Esophagus muscularis mucosa (tissue), 4 donors: ENCODE results near the gene RAPGEF2. TPM values are rescaled to one million over a fixed set of nuclear protein-coding genes. Genes with fewer than 3 reads are reported as not detected.
A peak's percentile ranks its signal among the peaks of the same experiment; 100 is the strongest.

Source experiments
- DNase-seq: peaks from one replicate; pipeline ENCODE4 v3.0.0-alpha.2; 2017; ENCODE audit errors: extremely low spot score
- H3K27ac ChIP-seq, 4 donors: fragments of 200-600 bp; sonication (generic); replicated peaks in 1 of 4; 1 replicate in 3 of 4; 2 replicates in 1 of 4; pipeline ENCODE4 v1.5.1; 2016 to 2019; ENCODE audit warnings: mild to moderate bottlenecking in 1 of 4
- H3K27me3 ChIP-seq, 4 donors: fragments of 200-600 bp; sonication (generic); one replicate each; pipeline versions ENCODE4 v1.5.1 to v1.6.0; 2016 to 2019
- H3K36me3 ChIP-seq, 4 donors: fragments of 200-600 bp; sonication (generic); one replicate each; pipeline ENCODE4 v1.5.1; 2016 to 2019
- H3K4me1 ChIP-seq, 4 donors: fragments of 200-600 bp; sonication (generic); one replicate each; pipeline ENCODE4 v1.5.1; 2016 to 2019
- H3K4me3 ChIP-seq, 4 donors: fragments of 200-600 bp; sonication (generic); 1 replicate in 2 of 4; 2 replicates in 2 of 4; pipeline ENCODE4 v1.5.1; 2016 to 2019; ENCODE audit warnings: mild to moderate bottlenecking in 4 of 4, moderate library complexity in 1 of 4
- H3K9me3 ChIP-seq, 4 donors: fragments of 200-600 bp; sonication (generic); 1 replicate in 3 of 4; 2 replicates in 1 of 4; pipeline ENCODE4 v1.5.1; 2016 to 2019
- EP300 ChIP-seq: sonication (generic); formaldehyde crosslinking; IDR thresholded peaks from one replicate; pipeline ENCODE4 v1.6.1; 2017; ENCODE audit warnings: antibody characterized with exemption
- POLR2A ChIP-seq: fragments of 450-650 bp; IDR thresholded peaks from one replicate; pipeline ENCODE4 v1.6.1; 2017; ENCODE audit warnings: antibody characterized with exemption, moderate library complexity, mild to moderate bottlenecking, low read depth
- POLR2AphosphoS5 ChIP-seq, 2 donors: sonication (generic); formaldehyde crosslinking; IDR thresholded peaks; one replicate each; pipeline ENCODE4 v1.6.1; 2017; ENCODE audit warnings: antibody characterized with exemption in 2 of 2
- WGBS: methylation state at CpG from one replicate; pipeline ENCODE4 v1.1.5; 2018; 5-methylcytosine and 5-hydroxymethylcytosine counted together
- intact Hi-C: fragments of 100-400 bp; cut with DNase I; formaldehyde crosslinking; loops from one replicate; pipeline ENCODE4 v1.15.1; 2023
- total RNA-seq, 4 donors: library from RNA; depleted of rRNA; stranded (reverse); fragments of >200 nt; gene quantifications; one replicate each; pipeline versions ENCODE4 v1.1.0 to v1.2.1, GENCODE V29; 2016
- TF ChIP-seq, protein P1 (sequence below), 3 experiments: fragments of 200-600 bp in 2 of 3; fragments of 450-650 bp in 1 of 3; sonication (generic) in 2 of 3; IDR thresholded peaks; one replicate each; pipeline ENCODE4 v1.5.1; 2017 to 2019; ENCODE audit warnings: antibody characterized with exemption in 3 of 3, mild to moderate bottlenecking in 2 of 3, moderate library complexity in 1 of 3

RAPGEF2 gene
- total RNA-seq, 4 donors from 2014 or later, result 55.6 to 61.5 (median 58.4) TPM

DNA sequence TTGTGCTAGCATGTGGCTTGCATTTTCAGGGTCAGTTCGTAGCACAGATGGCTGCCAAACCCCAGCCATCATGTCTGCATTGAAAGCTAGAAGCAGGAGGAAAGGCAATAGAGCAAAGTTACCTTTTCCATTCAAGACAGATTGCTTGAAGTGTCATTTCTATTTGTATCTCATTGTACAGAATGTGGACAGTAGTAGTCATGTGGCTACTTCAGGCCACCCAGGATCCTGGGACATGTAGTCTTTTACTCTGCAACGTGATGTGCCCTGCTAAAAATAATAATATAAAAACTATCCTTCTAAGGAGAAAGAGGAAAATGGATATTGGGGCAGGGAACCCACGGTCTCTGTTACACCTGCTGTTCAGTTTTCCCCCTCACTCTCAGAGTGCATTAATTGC is 118.4 kb downstream of the RAPGEF2 start:
- H3K27ac ChIP-seq, result no peak overlapping the region
- no peaks in the 10 kb centered on the region for H3K9me3 ChIP-seq
- WGBS, result 86% methylated on average over 3 of the region's 3 CpGs
- peaks cover 8 to 30% (median 21%) of the 10 kb centered on the region in 4 donors for H3K4me1 ChIP-seq
- H3K27me3 ChIP-seq, result no peaks in the 10 kb centered on the region
- intact Hi-C loops, result no loop called here
- TF ChIP-seq, protein P1, sequence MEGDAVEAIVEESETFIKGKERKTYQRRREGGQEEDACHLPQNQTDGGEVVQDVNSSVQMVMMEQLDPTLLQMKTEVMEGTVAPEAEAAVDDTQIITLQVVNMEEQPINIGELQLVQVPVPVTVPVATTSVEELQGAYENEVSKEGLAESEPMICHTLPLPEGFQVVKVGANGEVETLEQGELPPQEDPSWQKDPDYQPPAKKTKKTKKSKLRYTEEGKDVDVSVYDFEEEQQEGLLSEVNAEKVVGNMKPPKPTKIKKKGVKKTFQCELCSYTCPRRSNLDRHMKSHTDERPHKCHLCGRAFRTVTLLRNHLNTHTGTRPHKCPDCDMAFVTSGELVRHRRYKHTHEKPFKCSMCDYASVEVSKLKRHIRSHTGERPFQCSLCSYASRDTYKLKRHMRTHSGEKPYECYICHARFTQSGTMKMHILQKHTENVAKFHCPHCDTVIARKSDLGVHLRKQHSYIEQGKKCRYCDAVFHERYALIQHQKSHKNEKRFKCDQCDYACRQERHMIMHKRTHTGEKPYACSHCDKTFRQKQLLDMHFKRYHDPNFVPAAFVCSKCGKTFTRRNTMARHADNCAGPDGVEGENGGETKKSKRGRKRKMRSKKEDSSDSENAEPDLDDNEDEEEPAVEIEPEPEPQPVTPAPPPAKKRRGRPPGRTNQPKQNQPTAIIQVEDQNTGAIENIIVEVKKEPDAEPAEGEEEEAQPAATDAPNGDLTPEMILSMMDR (IDR thresholded peaks at IDR 0.05), result no peak
- TF ChIP-seq POLR2AphosphoS5 (IDR thresholded peaks at IDR 0.05) (no peak), EP300 (no peak), POLR2A (no peak)
- H3K4me3 ChIP-seq, result no peak overlapping the region
- no peaks in the 10 kb centered on the region for H3K36me3 ChIP-seq
- no peak for DNase-seq

DNA sequence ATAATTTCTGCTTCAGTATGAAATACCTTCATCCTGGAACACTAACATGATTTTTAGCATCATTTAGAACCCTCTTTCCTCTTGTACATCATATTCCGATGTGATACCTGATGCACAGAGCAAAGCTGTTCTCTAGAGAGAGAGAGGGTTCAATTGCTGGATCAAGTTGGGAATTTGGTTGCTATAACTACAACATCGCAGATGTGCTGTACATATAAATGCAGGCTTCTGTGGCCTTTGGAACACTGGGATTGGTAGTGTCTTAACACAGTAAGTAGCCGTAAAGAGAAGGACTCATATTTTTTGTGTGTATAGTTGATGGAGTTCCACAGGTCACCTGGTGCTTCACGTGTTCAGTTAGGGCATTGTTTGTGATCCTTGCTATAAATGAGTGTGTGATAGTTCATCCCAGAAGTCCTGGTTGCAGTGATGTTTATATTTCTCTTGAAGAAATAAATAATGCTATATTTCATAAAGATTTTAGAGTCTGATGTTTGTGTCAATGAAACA is 119.2 kb downstream of the RAPGEF2 start:
- intact Hi-C loops, result no loop called here
- no peak overlapping the region for H3K4me3 ChIP-seq
- H3K27me3 ChIP-seq, result no peaks in the 10 kb centered on the region
- no peak overlapping the region for H3K27ac ChIP-seq
- no peaks in the 10 kb centered on the region for H3K36me3 ChIP-seq
- peaks cover 5 to 36% (median 26%) of the 10 kb centered on the region in 4 donors for H3K4me1 ChIP-seq
- WGBS, result 80% methylated on average over 4 of the region's 4 CpGs
- no peak for DNase-seq
- TF ChIP-seq POLR2AphosphoS5 (IDR thresholded peaks at IDR 0.05) (no peak), EP300 (no peak), POLR2A (no peak)
- TF ChIP-seq, protein P1 (IDR thresholded peaks at IDR 0.05), result no peak
- H3K9me3 ChIP-seq, result no peaks in the 10 kb centered on the region

DNA sequence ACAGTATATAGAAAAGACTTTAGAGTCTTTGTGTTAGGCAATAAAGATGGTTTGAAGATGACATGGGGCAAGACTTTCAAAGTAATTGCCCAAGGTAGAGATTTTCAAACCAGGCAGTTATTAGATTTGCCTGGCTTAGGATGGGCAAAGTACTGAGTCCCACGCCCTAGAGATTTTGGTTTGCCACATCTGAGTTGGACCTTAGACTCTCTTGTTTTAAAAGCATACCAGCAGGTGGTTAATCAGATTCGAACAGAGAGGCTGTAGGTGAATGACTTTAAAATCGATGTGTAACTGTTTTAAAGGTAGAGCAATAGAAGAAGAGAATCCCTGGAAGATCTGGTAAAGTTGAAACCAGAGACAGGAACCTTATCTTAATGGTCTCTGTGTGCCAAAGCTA is 121.5 kb downstream of the RAPGEF2 start:
- H3K36me3 ChIP-seq, result no peaks in the 10 kb centered on the region
- 94% methylated on average over 3 of the region's 3 CpGs for WGBS
- no peaks in the 10 kb centered on the region for H3K27me3 ChIP-seq
- peaks cover 11 to 57% (median 48%) of the 10 kb centered on the region in 4 donors for H3K4me1 ChIP-seq
- DNase-seq, result no peak
- no peak overlapping the region for H3K4me3 ChIP-seq
- TF ChIP-seq POLR2A (no peak), EP300 (no peak), POLR2AphosphoS5 (IDR thresholded peaks at IDR 0.05) (no peak)
- TF ChIP-seq, protein P1 (IDR thresholded peaks at IDR 0.05), result no peak
- no peaks in the 10 kb centered on the region for H3K9me3 ChIP-seq
- no peak overlapping the region for H3K27ac ChIP-seq
- intact Hi-C loops, result no loop called here

DNA sequence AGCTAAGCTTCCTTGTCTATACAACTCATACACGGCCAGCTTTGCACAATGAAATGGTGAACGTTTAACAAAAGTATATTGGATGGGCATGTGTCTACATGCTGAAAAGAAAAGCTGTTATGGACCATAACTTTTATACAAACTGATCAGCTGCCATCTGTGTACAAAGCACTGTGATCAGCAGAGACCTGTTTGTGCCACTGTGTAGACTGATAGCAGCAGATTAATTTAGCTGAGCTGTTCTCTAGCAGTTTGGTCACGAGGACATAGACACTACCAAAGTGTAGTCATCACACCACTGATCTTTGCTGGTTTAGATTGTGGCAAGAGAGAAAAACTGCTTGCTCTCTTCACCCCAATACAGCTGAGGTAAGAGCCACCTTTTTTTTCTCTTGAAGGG is 124.5 kb downstream of the RAPGEF2 start:
- WGBS, result 67% methylated on average over 3 of the region's 3 CpGs
- H3K36me3 ChIP-seq, result no peaks in the 10 kb centered on the region
- no peaks in the 10 kb centered on the region for H3K9me3 ChIP-seq
- intact Hi-C loops, result no loop called here
- H3K27ac ChIP-seq, result peak overlapping the region; percentile 44 to 76 (median 70)
- H3K27me3 ChIP-seq, result no peaks in the 10 kb centered on the region
- no peak for DNase-seq
- H3K4me1 ChIP-seq, result peaks cover 7 to 42% (median 42%) of the 10 kb centered on the region in 4 donors
- H3K4me3 ChIP-seq, result peak overlapping the region; percentile 37 to 48 (median 46)
- TF ChIP-seq POLR2A, result no peak
- TF ChIP-seq POLR2AphosphoS5 (IDR thresholded peaks at IDR 0.05), result no peak
- TF ChIP-seq EP300, result no peak
- TF ChIP-seq, protein P1 (IDR thresholded peaks at IDR 0.05), result no peak

DNA sequence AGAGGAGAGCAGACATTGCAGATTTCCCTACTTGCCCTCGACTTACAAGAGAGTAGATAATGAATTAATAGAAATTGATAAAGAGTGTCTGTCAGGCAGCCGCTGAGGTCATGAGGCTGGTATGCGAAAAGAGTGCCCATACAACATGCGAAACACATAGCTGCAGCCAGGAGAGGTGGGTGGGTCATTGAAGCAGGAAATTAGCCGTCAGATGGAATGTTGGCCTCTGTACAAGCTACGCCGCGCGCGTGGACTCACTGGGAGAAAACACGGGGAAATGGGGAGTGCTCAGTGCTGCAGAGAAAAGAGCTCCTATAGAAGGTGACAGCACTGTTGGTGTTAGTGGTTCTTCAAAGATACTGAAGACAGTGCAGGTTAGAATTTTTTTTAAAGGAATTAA is 125.1 kb downstream of the RAPGEF2 start:
- Histone ChIP-seq H3K4me1 (peaks cover 7 to 42% (median 39%) of the 10 kb centered on the region in 4 donors), H3K27me3 (no peaks in the 10 kb centered on the region), H3K27ac (peak overlapping the region; percentile 44 to 76 (median 70)), H3K9me3 (no peaks in the 10 kb centered on the region), H3K36me3 (no peaks in the 10 kb centered on the region), H3K4me3 (peak overlapping the region; percentile 37 to 48 (median 46))
- intact Hi-C loops, result no loop called here
- 21% methylated on average over 11 of the region's 11 CpGs for WGBS
- TF ChIP-seq, protein P1 (IDR thresholded peaks at IDR 0.05), result peak in 1 of 3 experiments; percentile 46
- TF ChIP-seq POLR2AphosphoS5 (IDR thresholded peaks at IDR 0.05), result peak; percentile 76 to 84
- no peak for TF ChIP-seq POLR2A
- peak; percentile 37 for TF ChIP-seq EP300
- DNase-seq, result no peak
